Activated T-helper 9 cell treated with anti-CD3 and anti-CD28 coated beads, Interleukin-2, amount 50 U/mL, for 16 hours (primary cell): ENCODE results near the gene OXCT1.
"Not testable (repeated sequence)": the region's sequence is repeated elsewhere in the genome, so short reads cannot be mapped to it uniquely, and the experiment has no call there.

ENCODE experiments used
- DNase-seq: peaks from one replicate; pipeline ENCODE4 v3.0.0-alpha.2; 2020; ENCODE audit warnings: low read depth

Gene OXCT1

DNA sequence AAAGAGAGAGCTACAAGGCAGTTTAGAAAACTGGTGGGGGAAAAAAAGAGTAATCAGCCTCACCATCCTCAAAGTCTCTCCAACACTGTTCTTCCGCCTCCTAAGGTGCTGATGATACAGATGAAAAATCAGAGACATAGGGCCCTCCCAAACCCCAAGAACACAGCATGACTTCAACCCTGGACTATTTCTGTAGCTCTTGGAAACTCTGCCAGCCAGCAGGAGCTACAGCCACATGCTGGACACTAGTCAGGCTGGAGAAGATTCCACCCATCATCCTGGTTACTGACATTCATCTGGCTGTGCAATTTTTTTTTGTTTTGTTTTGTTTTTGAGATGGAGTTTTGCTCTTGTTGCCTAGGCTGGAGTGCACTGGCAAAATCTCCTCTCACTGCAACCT, 42.4 kb downstream of the OXCT1 start:
- DNase-seq, result no peak

DNA sequence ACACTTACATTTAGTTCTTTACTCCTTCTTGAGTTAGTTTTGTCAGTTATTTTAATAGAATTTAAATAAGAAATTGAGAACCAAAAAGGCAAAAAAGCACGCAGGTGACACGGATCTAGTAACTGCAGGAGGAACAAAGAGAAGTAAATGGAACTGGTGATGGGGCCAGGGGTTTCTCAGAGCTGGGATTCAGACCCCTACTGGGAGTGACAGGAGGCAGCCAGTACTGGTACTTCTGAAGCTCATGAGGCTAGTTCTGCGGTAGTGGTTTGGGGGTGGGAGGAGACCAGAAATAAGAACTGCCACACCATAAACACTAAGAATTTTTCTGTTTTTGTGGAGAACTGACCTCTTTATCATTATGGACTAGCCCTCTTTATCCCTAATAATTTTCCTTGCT, 48.2 kb downstream of the OXCT1 start:
- DNase-seq, result no peak

DNA sequence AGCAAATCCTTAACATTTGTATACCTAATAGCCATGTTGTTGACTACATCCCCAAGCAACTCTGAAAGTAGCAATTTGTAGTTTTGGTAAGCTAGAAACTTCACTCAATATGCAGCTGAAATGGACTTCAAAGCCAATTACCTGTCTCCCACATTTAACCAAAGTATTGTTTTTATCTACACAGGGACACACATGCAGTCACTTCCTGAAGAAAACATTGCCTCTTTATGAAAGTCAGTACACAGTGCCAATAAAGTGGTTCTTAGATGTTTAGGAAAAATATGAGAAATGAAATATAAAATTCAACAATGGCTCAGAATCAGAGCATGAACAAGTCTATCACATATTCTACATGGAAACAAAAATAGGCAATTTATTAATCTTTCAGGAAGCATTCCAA, 49.2 kb downstream of the OXCT1 start:
- no peak for DNase-seq

DNA sequence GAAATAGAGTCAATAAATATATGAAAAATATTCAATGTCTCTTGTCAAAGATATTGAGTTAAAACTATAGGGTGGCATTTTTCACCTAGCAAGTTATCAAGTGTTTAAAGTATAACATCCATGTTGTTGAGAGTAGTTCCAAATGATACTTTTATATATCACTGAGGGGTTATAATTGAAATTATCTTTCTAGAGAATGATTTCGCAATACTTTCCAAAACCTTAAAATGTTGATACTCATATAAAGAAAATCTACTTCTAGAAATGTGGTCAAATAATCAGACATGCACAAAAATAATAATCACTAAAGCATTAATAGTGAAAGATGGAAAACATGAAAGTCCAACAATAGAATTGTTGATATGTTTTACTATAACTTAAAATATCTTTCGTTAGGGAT, 50.1 kb downstream of the OXCT1 start:
- DNase-seq, result no peak

DNA sequence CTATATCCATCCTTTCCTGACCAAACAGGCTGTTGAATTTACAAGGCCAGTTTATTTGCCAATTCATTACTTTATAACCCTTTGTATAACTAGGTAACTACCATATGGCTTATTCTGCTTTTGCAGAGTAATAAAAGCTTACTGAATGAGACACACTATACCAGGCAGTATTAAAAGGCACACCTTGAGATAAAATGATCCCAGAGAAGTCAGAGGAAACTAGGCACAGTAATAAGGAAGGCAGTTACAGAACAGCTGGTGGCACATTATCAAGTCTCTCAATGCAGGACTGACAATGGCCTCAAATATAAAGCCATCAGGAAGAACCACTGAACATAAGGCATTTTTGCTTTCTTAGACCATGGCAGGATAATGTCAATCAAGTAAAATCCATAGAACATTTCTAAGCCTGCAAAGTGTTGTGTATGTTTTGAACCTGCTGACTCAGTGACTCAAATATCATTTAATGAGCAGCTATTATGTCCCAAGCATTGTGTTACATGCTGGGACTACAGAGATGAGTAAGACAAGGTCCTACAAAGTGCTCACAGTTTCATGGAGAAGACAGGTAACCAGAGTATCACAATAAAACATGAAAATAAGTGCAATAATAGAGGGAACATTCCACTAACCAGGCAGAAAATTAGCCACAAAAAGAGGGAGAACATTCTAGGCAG, 52.5 kb downstream of the OXCT1 start:
- no peak for DNase-seq

DNA sequence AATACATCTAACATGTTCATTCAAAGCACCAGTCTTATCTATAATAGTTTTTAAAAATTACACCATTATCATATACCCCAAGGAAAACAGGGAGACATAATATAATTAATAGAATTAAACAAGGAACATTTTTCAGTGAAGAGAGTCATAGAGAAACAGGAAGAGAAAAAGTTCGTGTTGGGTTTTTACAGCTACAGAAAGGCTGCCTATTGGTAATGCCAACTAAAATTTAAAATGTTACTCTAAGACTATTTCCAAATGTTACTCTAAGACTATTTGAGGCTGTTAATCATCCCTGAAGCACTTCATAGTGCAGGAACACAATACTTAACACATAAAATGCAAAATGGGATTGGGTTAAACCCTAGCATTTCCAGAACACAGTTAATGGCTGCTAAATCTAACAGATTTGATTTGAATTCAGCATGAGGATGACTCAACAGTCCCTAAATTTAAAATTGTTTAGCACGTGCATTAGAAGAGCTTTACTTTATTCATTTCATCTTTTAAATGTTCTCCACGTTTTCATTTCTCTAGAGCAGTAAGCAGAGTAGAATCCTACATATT, 54.5 kb downstream of the OXCT1 start:
- no peak for DNase-seq

DNA sequence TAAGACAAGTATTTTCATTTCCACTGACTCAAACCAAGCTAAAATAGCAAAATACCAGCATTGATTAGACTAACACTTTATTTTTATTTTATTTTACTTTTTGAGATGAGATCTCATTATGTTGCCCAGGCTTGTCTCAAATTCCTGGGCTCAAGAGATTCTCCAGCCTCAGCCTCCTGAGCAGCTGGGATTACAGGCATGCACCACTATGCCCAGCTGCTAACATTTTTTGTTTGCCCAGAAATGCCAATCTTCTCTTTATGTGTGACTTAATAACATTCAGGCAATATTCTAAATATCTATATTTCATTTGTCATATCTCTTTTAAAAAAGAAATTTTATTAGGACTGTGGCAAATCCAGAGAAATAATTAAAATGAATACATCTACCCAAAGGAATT, 55.0 kb downstream of the OXCT1 start:
- no peak for DNase-seq

DNA sequence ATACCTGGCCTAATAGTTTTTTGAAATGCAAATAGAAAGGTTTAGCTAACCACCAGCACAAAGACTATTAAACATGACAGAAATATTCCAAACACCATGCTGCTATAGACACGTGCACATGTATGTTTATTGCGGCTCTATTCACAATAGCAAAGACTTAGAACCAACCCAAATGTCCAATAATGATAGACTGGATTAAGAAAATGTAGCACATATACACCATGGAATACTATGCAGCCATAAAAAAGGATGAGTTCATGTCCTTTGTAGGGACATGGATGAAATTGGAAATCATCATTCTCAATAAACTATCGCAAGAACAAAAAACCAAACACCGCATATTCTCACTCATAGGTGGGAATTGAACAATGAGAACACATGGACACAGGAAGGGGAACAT, 55.9 kb downstream of the OXCT1 start:
- DNase-seq, result not testable (repeated sequence)

DNA sequence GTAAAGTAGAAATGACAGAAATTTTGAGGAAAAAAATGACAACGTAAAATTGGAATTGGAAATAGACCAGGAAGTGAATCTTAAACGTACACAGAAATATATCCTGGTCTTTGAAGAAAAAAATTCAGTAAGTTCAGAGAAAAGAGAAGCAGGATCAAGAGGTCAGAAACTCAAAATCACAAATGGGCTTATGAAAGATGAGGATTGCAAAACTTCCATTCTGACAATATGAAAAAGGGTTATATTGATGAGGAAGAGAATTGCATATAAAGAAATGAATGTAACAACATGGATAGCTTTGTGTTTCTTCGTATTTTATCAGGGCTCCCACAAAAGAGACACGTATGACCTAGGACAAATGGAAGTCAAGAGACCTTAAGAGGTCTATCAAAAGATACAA, 58.1 kb downstream of the OXCT1 start:
- no peak for DNase-seq

DNA sequence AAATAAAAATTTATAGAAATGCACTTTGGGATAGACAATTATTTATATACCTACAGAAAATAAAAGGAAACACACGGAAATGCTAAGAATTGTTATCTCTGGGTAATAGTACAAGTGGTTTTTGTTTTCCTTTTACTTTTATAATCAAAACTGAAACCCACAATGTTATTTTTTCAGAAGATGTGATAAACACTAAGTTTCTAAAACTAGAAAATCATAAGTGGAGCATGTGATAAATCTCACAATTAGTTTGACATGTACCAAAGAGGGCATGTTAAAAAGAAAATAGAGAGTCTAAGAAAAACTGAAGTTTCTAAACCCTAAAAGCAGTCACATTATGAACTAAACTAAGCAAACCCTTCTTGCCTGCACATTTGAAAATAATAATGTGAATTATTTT, 61.1 kb downstream of the OXCT1 start:
- DNase-seq, result no peak

DNA sequence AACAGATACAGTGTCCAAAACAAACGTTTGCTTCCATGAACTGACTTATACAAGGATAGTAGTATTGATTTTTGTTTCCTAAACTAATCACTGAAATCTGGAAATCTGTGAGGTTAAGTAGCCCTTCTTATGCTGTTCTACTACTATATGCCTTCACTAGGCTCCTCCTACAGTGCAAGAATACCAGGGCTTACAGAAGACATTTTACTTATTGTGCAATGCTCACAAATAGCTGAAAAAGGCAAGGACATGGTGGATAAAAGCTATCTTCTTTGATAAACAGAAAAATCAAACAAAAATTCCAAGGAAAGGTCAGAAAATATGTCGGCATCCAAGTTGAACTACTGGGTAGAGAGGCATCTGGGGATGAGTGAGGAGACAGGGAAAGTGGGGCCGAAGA, 61.9 kb downstream of the OXCT1 start:
- no peak for DNase-seq

DNA sequence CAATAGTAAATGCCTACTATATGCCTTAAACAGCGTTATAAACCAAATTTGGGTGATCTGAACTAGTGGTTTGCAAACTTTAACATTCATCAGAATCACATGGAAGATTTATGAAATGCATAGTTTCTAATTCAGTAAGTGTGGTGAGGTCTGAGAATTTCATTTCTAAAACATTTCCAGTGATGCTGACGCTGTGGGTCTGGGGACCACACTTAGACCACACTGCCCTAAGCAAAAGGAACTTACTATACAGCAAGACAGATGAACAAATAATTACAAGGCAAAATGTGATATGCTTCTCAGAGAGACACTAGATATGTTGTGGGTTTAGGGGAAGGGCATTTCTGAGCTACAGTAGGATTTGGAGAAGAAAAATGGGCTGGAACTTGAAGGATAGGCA, 72.6 kb downstream of the OXCT1 start:
- DNase-seq, result no peak

DNA sequence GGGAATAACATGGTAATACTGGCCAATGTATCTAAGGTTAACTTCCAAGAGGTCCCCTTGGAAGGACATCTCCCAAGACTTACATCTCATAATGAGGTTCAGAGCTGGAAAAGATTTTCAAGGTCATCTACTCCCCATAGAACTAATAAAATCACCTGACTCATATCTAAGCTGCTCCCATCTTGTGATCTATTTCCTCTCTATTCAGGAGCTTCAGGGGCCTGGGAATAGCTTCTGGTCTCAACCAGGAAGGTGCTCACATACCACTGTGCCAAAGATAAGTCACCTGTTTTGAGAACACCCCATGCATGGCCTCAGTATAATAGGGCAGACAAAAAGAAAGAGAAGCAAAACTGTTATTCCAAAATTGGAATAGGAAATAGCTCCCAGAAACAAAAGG, 74.2 kb downstream of the OXCT1 start:
- no peak for DNase-seq

DNA sequence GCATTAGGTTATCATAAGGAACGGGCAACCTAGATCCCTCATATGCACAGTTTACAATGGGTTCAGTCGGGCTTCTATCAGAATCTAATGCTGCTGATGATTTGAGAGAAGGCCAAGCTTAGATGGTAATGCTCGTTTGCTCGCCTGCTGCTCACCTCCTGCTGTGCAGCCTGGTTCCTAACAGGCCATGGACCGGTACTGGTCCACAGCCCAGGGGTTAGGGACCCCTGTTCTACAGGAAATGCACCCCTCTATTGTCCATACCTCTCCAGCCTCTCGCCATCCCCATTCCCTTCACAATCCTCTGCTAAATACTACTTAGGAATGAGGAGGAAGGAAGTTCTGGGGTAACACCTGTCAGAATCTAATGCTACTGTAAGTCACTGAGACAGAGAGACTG, 75.1 kb downstream of the OXCT1 start:
- no peak for DNase-seq

DNA sequence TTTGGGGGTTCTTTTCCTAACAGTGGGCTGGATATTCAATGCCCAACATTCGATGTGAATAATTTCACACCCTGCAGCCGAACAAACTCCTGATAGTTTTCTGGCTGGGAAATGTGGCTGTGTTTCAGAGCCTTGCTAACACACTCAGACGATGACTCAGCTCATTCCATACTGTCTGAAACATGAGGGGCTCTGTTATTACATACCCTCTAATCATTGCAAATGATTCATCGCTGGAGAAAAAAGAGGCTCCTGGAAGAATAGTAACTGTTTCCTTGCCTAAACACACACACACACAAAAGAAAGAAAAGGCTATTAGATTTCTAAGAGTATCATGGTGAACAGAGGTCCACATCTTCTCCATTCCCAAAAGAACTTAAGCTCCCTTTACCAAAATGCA, 75.8 kb downstream of the OXCT1 start:
- DNase-seq, result no peak

DNA sequence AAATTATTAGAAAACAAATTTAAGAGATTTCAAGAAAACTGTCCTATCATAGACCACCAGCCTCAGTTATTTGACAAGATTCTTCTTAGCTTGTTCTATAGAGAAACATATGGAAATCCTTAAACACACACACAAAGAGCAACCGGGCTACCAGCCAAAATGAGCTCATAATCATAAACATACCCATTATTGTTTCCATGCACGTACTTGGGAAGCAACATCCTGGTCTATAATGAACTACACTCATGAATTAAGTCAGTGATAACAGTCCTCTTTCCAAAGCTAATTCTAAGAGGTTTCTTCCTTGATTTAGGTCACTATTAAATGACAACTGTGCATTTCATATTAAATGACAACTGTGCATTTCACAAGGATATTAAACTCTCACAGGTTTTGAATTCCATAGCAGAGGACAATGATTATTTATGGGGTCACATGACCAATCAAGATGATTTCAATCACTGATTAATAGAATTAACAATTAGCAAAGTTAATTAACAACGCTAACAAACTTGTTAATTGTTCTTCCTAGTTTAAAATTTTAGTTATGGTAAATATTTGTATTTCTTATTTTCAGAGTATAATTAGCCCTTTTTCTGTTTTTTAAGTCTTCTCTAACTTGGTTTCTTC, 77.0 kb downstream of the OXCT1 start:
- DNase-seq, result no peak

DNA sequence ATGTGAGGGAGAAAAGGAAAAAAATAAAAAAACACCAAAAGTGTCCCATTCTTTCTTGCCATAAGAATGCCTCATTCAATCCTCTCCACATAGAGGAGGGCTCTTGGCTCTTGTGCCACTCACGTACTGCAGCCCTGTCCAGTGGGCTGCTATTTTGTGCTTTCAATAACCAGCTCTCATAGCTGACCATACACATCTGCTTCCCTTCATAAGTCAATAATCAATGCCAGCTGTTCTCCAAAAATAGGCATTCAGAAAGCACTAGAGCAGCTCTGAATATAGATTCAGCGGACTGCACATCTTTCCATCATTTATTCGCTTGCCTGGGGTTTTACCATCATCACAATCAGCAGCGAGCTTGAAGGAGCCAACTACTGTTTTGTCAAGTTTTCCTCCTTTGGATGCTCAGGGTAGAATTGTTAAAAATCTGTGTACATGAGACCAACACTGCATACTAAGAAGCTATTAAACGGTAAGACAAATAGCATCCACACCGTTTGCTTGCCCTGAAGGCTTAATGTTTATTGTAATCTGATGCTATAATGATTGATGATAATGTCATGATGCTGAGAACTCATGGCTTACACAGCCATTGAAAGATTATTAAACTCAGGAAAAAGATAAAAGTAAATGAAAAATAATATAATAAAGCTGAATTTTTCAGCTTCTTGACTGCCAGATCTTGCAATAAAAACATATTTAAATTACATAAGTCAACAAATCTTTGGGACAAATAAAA, 80.0 kb downstream of the OXCT1 start:
- no peak for DNase-seq

DNA sequence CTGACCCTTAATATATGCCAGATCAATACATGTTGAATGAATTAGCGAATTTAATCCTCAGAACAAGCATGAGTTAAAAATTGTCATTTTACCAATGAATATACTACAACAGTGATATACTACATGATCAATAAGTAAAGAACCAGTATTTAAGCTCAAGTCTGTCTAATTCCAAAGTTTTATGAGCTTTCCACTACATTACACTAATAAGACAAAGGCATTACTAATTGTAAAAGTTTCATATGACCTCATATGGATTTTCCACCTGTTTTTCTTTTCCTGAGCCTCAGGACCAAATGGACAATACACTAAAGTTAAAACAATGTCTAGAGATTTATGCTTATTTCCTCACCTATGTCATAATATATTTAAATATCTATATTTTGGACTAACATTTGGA, 80.8 kb downstream of the OXCT1 start:
- no peak for DNase-seq

DNA sequence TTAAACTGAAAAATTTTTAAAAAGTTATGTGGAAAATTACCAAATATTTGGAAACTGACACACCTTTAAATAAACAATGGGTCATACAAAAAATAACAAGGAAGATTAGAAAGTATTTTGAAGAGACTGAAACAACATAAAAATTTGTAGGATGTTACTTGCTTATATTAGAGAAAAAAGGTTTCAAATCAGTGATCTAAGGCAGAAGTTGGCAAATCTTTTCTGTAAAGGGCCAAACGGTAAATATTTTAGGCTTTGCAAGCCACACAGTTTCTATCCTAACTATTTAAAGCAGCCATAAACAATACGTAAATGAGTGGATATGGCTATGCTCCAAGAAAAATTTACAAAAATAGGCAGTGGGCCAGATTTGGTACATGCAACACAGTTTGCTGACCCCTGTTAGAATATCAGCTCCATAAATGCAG, 81.3 kb downstream of the OXCT1 start:
- DNase-seq, result no peak

DNA sequence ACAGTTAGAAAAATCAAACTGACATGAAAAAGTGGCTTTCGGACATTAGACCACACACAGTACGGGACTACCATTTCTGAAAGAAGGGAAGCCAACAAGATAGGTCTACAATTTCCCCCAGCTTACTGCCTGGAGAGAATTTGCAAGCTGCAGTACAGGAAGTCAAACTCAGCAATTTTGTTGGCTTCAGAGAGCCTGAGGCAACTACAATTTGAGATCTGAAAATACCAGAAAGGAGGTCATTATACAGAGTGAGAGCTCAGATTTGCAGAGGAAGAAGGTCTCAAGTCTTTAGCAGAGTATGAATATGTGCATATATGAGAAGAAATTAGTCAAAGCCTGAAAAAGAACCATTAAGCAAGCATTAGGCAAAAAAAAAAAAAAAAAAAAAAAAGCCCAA, 83.0 kb downstream of the OXCT1 start:
- DNase-seq, result no peak

DNA sequence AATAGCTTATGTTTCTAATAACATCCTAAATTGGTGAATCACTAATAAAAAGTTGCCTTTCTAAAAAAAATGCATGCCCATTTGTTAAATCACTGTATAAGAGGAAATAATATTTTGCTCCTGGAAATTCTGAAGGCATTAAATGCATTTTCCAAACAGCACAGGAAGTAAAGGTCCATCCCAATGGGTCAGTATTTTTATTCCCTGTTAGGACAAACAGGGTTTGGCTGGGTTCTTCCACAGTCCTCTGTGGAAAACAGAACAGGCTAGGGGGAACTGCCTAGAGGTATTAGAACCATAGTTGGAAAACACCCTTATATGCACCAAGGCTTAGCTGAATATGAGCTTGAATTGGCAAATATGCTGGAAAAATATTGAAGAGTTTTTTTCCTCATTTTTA, 85.2 kb downstream of the OXCT1 start:
- no peak for DNase-seq

DNA sequence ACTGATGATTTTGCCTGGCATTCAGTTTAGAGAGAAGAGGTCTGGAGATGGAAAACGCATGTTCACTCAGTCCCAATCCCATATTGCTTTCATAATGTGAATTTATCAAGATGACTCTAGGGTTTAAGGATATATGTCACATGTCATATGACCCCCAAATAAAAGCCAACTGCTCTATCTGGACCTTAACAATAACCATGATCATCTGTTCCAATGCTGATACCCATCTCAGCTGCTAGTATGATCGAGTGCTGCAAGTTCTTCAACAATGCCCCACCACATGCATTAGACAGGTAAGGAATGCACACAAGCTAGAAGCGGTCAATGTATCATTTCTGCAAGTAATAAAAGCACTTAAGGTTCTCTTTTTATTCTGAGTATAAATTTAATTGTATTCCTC, 91.8 kb downstream of the OXCT1 start:
- DNase-seq, result no peak

DNA sequence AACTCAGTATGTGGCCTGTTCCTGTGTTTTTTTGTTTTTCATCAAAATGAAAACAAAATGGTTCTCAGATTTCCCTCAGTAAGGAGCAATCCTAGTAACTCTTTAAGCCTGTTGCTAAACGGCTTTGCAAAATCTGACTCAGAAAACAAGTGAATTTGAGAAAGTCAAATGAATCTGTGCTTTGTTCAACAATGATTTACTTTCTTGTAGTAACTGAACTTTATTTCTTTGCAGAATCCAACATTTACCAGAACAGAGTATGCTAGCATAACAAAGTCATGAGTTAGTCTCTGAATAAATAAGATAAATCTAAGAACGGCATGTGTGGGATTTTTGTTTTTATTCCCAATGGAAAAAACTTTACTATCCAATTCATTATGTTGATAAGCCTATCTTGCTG, 93.8 kb downstream of the OXCT1 start:
- no peak for DNase-seq
